OCI-LY1 (cell line): ENCODE data around the gene TYK2.

Source experiments
- EZH2 ChIP-seq: fragments of 200-600 bp; sonication (generic), shearing (Covaris generic); IDR thresholded peaks from 2 replicates; pipeline ENCODE4 v1.8.0; 2017; ENCODE audit warnings: borderline replicate concordance, mixed run types, mild to moderate bottlenecking, antibody characterized with exemption, low read length, moderate library complexity, mixed read lengths
- TF ChIP-seq, protein P1 (sequence below): fragments of 200-600 bp; sonication (generic), shearing (Covaris generic); IDR thresholded peaks from 2 replicates; pipeline ENCODE4 v1.5.1; 2017; ENCODE audit warnings: mild to moderate bottlenecking, antibody characterized with exemption, low read length, moderate library complexity, mixed read lengths

DNA sequence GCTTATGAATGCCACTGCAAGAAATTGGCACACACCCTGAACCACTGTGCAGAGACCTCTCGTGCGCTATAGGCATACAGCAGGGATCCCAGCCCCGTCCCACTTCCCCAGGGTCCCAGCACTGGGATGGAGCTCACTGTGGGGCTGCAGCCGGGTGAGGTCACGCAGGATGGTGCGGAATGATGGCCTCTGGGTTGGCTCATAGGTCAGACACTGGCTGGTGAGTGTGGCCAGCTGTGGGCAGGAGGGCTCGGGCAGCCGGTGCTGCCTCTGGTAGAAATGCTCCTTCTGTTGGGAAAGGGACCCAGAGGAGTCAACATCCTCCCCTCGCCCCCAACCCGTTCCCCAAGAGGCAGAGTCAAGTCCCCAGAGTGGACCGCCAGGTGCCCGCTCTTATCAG, 23.9 kb downstream of the TYK2 start:
- TF ChIP-seq, protein P1, sequence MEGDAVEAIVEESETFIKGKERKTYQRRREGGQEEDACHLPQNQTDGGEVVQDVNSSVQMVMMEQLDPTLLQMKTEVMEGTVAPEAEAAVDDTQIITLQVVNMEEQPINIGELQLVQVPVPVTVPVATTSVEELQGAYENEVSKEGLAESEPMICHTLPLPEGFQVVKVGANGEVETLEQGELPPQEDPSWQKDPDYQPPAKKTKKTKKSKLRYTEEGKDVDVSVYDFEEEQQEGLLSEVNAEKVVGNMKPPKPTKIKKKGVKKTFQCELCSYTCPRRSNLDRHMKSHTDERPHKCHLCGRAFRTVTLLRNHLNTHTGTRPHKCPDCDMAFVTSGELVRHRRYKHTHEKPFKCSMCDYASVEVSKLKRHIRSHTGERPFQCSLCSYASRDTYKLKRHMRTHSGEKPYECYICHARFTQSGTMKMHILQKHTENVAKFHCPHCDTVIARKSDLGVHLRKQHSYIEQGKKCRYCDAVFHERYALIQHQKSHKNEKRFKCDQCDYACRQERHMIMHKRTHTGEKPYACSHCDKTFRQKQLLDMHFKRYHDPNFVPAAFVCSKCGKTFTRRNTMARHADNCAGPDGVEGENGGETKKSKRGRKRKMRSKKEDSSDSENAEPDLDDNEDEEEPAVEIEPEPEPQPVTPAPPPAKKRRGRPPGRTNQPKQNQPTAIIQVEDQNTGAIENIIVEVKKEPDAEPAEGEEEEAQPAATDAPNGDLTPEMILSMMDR: no peak
- no peak for TF ChIP-seq EZH2
